Measurements from ENCODE around the gene GPR37L1.
"Not testable (repeated sequence)": the region's sequence is repeated elsewhere in the genome, so short reads cannot be mapped to it uniquely, and the experiment has no call there.

Gene GPR37L1

DNA sequence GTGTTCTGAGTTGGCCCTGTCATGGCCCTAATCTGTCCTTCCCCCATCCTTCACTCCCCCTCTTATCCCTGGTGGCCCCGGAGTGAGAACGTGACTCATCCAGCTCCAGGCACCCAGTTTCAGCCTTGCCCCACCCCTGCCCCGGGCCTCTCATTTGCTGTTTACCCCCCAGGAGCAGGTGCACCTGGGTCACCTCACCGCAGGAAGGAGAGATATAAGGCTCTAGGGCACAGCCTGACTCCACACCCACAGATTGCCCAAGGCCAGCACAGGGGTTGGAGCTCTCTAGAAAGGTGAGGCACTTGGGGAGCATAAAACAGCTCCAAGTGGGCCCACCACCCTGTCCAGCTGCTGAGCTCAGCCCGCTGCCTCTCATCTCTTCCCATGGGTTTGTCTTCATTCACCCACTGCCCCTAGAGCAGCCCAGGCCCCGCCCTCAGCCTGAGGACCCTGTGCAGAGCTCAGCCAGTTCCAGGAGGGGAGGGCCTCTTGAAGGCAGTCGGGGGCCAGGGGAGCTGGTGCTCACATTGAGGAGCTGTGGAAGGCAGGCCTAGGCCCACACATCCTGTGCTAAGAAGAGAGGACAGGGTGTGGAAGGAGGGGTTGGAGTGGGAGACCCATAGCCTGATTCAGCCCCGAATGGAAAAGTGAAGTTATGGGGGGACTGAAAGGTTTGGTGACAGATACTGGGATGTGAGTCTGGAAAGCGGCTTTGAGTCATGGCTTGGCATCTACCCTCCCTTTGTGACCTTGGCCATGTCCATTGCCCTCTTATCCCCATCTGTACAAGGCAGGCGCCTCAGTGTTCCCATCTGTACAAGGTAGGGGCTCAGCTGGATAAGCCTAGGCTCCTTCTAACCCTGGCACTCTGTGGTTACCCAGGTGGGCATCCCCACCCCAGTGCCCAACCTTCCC, 16.1 kb upstream of the GPR37L1 start:
- Histone ChIP-seq H3K36me3 (ENCODE audit: insufficient read depth, low read length) (no peaks in the 10 kb centered on the region), H3K9me3 (ENCODE audit: low read depth, low read length) (no peaks in the 10 kb centered on the region), H3K27ac (no peak overlapping the region), H3K9ac (ENCODE audit: insufficient read length) (no peak overlapping the region), H3K4me3 (no peak overlapping the region)
- TF ChIP-seq EZH2 (IDR thresholded peaks at IDR 0.05), result no peak
- no peak for TF ChIP-seq POLR2AphosphoS5 (IDR thresholded peaks at IDR 0.05; ENCODE audit: borderline replicate concordance, low read depth, low read length)
- TF ChIP-seq FOXP2 (optimal IDR thresholded peaks at IDR 0.05; ENCODE audit: control extremely low read depth, extremely low read length, insufficient read depth), result no peak
- no peak for DNase-seq (ENCODE audit: low read depth, low spot score)

DNA sequence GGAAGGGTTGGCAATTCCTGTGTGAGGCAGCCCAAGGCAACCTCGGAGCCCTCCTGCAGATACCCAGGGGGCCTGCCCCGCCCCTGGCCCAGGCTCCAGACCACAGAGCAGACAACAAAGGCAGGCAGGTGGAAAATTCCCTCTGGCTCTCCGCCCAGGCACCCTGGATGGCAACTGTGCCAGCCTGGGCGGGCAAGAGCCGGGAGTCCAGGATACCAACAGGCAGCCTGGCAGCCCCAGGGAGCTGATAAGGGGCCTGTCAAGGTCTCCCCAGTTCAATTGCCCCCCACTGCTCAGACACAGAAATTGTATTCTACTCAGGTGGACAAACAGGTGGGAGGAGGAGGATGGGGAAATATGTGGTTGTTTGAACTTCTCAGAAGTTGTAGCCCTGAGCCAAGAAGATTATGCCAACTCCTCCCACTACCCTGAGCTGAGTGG, 15.4 kb upstream of the GPR37L1 start:
- no peaks in the 10 kb centered on the region for H3K36me3 ChIP-seq (ENCODE audit: insufficient read depth, low read length)
- no peak for DNase-seq (ENCODE audit: low read depth, low spot score)
- TF ChIP-seq FOXP2 (optimal IDR thresholded peaks at IDR 0.05; ENCODE audit: control extremely low read depth, extremely low read length, insufficient read depth) (no peak), POLR2AphosphoS5 (IDR thresholded peaks at IDR 0.05; ENCODE audit: borderline replicate concordance, low read depth, low read length) (no peak), EZH2 (IDR thresholded peaks at IDR 0.05) (no peak)
- no peak overlapping the region for H3K4me3 ChIP-seq
- no peak overlapping the region for H3K27ac ChIP-seq
- no peaks in the 10 kb centered on the region for H3K9me3 ChIP-seq (ENCODE audit: low read depth, low read length)
- no peak overlapping the region for H3K9ac ChIP-seq (ENCODE audit: insufficient read length)

DNA sequence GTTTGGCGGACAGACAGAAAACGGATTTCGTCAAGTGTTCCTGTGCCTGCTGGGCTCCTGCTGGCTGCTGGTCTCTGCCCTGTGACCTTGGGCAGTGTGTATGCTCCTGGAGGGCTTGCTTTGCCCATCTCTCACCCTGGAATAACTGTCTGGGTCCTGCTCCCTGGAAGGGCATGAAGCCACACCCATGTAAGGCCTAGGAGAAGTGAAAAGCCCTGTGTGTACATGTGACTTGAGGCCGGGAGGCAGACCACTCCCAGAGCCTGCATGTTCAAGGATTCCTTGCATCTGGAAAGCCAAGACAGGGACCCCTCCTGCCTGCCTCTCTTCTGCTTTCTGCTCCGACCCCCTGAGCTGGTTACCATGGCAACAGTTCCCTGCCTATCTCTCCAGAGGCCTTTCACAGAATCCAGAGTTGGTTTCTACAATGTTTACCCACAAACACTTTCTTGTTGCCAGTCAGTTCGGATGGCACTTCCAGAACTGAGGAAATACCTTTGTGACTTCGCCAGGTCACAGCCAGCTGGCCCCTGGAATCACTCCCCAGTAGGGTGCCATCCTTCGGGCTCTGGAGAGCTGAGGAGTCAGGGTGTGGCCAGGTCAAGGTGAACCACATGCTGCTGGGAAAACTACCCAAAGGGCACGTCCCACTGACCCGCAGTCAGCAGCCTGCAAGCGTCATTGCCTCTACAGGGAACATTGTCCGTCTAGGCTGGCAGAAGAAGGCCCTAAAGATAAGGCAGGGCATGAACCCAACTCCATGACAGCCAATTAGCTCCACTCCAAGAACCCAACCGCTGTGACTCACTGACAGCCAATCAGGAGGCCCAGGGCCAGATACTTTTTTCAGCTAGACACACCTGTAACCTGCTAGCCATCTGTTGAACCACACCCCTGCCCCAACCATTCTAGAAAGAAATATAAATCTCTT, 14.7 kb upstream of the GPR37L1 start:
- Histone ChIP-seq H3K9ac (ENCODE audit: insufficient read length) (no peak overlapping the region), H3K4me3 (no peak overlapping the region), H3K27ac (no peak overlapping the region), H3K9me3 (ENCODE audit: low read depth, low read length) (no peaks in the 10 kb centered on the region), H3K36me3 (ENCODE audit: insufficient read depth, low read length) (no peaks in the 10 kb centered on the region)
- TF ChIP-seq POLR2AphosphoS5 (IDR thresholded peaks at IDR 0.05; ENCODE audit: borderline replicate concordance, low read depth, low read length) (no peak), EZH2 (IDR thresholded peaks at IDR 0.05) (no peak), FOXP2 (optimal IDR thresholded peaks at IDR 0.05; ENCODE audit: control extremely low read depth, extremely low read length, insufficient read depth) (no peak)
- no peak for DNase-seq (ENCODE audit: low read depth, low spot score)

DNA sequence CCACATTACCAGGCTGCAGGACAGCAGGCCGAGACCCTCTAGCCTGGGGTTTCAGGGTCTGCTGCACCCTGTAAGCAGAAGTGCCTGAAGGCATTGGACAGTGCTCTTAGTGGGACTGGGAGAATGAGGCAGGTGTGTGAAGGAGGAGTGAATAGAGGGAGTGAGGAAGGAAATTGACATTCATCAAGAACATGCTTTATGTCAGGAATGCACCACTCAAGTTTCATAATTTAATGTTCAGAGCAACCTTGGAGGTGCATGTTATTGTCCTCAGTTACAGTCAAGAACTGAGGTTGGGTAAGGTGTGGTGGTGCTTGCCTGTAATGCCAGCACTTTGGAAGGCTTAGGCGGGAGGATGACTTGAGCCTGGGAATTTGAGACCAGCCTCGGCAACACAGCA, 11.7 kb upstream of the GPR37L1 start:
- Histone ChIP-seq H3K4me3 (no peak overlapping the region), H3K36me3 (ENCODE audit: insufficient read depth, low read length) (no peaks in the 10 kb centered on the region)
- no peak for TF ChIP-seq FOXP2 (optimal IDR thresholded peaks at IDR 0.05; ENCODE audit: control extremely low read depth, extremely low read length, insufficient read depth)
- no peak for TF ChIP-seq EZH2 (IDR thresholded peaks at IDR 0.05)
- TF ChIP-seq POLR2AphosphoS5 (IDR thresholded peaks at IDR 0.05; ENCODE audit: borderline replicate concordance, low read depth, low read length), result no peak

DNA sequence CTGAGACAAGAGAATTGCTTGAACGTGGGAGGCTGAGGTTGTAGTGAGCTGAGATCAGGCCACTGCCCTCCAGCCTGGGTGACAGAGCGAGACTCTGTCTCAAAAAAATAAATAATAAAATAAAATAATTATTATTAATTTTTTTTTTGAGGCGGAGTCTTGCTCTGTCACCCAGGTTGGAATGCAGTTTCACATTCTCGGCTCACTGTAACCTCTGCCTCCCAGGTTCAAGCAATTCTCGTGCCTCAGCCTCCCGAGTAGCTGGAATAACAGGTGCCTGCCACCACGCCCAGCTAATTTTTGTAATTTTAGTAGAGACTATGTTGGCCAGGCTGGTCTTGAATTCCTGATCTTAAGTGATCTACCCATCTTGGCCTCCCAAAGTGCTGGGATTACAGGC, 11.1 kb upstream of the GPR37L1 start:
- DNase-seq (ENCODE audit: low read depth, low spot score), result not testable (repeated sequence)

More for the DNA sequence above, 11.7 kb upstream of the GPR37L1 start:
- Histone ChIP-seq H3K9me3 (ENCODE audit: low read depth, low read length) (no peaks in the 10 kb centered on the region), H3K27ac (no peak overlapping the region), H3K9ac (ENCODE audit: insufficient read length) (no peak overlapping the region)
- DNase-seq (ENCODE audit: low read depth, low spot score), result no peak

DNA sequence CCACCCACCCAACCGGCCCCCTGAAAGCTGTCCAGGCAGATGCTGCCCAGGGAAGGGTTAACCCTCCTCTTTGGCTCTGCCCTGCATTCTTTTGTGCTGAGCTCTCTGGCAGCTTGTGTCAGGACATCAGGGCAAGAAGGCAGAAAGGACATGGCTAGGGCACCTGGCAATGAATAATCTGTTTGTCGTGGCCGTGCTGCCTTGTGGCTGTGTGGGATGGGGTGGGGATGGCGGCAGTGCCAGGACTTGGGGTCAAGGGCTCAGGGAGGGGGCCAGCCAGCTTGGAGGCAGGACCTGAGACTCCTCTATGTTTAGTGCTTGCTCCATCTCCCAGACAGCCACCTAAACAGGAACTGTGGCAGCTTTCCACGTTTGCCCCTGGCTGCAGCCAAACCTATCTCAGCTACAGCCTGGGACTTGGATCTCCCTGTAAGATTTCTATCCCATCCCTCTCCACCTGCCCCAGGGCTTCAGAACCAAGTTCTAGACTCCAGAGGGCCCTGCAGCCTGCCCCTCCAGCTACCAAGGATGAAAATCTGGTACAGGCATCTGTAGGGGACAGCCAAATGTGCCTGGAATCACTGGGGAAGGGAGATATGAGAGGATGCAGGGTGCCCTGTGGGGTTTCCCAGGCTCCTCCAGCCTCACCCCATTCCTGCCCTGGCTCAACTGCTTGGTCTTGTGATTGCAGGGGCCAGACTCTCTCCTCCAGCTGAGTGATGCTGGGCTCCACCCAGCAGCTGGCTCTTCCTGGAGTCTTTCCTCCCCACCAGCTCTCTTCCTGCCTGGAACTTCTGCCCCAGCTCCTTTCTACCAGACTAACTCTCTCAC, 9.6 kb upstream of the GPR37L1 start:
- TF ChIP-seq POLR2AphosphoS5 (IDR thresholded peaks at IDR 0.05; ENCODE audit: borderline replicate concordance, low read depth, low read length) (no peak), FOXP2 (optimal IDR thresholded peaks at IDR 0.05; ENCODE audit: control extremely low read depth, extremely low read length, insufficient read depth) (no peak), EZH2 (IDR thresholded peaks at IDR 0.05) (no peak)
- no peaks in the 10 kb centered on the region for H3K36me3 ChIP-seq (ENCODE audit: insufficient read depth, low read length)
- H3K4me3 ChIP-seq, result no peak overlapping the region
- no peak overlapping the region for H3K27ac ChIP-seq
- H3K9ac ChIP-seq (ENCODE audit: insufficient read length), result no peak overlapping the region
- no peaks in the 10 kb centered on the region for H3K9me3 ChIP-seq (ENCODE audit: low read depth, low read length)
- no peak for DNase-seq (ENCODE audit: low read depth, low spot score)

More for the DNA sequence above, 11.1 kb upstream of the GPR37L1 start:
- H3K27ac ChIP-seq; H3K4me3 ChIP-seq; H3K9ac ChIP-seq (ENCODE audit: insufficient read length); H3K9me3 ChIP-seq (ENCODE audit: low read depth, low read length); H3K36me3 ChIP-seq (ENCODE audit: insufficient read depth, low read length): not testable (repeated sequence)

DNA sequence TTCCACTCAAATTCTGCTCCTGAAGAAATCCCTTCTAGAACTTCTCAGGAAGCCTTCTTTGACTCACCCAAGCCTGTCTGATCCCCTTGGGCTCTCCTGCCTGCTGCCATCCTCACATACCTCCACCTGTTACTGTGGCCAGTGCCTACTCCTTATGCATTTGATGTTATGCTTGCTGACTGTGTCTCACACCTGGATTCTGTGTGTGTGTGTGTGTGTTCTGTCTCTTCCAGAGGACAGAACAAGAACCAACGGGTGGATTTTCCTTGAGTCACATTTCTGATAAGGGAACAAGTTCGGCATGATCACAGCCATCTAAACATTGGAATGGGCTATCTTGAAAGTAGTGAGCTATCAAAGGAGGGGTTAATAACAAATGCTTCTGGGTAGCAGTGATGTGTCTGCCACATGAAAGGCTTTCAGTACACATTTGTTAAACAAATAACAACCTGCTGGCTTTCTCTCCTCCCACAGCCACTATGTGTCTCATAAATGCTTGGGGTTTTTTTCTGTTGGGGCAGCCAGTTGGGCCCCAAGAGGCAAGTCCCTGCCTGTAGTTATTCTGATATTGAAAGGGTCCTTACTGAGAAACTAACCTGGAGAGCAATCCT, 8.9 kb upstream of the GPR37L1 start:
- Histone ChIP-seq H3K9me3 (ENCODE audit: low read depth, low read length) (no peaks in the 10 kb centered on the region), H3K4me3 (no peak overlapping the region), H3K36me3 (ENCODE audit: insufficient read depth, low read length) (no peaks in the 10 kb centered on the region), H3K9ac (ENCODE audit: insufficient read length) (no peak overlapping the region), H3K27ac (no peak overlapping the region)
- no peak for TF ChIP-seq FOXP2 (optimal IDR thresholded peaks at IDR 0.05; ENCODE audit: control extremely low read depth, extremely low read length, insufficient read depth)
- no peak for TF ChIP-seq POLR2AphosphoS5 (IDR thresholded peaks at IDR 0.05; ENCODE audit: borderline replicate concordance, low read depth, low read length)
- TF ChIP-seq EZH2 (IDR thresholded peaks at IDR 0.05), result no peak
- no peak for DNase-seq (ENCODE audit: low read depth, low spot score)

All from SK-N-MC (cell line).